Stimulated activated CD4-positive, alpha-beta T cell treated with anti-CD3 and anti-CD28 coated beads, Interleukin-4, amount 100 ng/mL, for 24 hours (primary cell): ENCODE results near the gene SLC4A1.
A peak's percentile ranks its signal among the peaks of the same experiment; 100 is the strongest.

Experiments used
- DNase-seq: peaks from one replicate; pipeline ENCODE4 v3.0.0-alpha.2; 2020

Gene SLC4A1

GRCh38 chr17:44203731-44204440 is 64.0 kb downstream of the SLC4A1 start:
- DNase-seq = peak; percentile 59

DNA sequence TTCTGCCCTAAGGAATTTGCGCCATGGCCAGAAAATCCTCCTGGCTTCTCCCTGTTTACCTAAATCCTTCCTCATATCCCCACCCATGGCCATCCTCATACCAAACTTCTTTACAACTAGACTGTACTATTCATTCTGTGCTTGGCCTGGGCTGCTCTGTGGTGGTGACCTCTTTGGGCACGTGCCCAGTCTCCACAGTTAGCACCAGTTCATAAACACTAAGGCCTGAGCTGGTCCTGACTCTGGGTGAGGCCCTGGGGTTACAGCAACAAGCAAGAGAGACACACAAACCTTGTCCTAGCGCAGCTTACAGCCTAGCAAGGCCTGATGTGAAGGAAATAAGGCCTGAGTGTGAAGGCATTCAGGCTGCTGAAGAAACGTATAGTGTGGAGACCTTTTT is 65.2 kb downstream of the SLC4A1 start:
- no peak for DNase-seq

DNA sequence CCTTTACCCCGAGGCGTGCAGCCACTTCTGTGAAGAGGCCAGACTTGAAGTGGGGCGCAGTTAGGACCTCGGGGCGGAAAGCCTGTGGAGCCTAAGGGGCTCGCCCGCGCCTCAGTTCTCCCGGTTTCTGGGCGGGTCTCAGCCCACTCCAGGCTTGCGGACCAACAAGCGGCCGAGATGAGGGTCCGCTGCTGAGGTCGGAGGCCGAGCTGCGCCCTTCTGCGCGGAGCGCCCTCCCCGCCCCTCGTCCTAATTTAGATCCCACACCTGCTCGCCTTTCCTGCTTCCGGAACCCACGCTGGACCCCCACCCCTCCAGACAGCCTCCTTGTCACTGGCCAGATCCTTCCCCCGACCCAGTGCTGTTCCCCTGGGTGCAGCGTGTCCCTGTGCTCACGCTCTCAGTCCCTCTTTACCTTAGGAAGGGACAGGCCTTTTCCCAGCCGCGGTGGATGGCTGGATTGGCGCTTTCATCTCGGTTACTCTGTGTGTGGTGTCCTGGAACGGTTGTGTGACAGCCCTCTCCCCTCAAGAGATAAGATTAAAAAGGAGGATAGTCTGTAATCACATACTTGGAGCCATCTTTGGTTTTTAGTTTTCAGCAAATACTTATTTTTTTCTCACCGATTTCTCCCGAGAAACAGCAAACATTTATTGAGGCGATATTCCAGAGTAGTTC is 67.3 kb downstream of the SLC4A1 start:
- DNase-seq = no peak

DNA sequence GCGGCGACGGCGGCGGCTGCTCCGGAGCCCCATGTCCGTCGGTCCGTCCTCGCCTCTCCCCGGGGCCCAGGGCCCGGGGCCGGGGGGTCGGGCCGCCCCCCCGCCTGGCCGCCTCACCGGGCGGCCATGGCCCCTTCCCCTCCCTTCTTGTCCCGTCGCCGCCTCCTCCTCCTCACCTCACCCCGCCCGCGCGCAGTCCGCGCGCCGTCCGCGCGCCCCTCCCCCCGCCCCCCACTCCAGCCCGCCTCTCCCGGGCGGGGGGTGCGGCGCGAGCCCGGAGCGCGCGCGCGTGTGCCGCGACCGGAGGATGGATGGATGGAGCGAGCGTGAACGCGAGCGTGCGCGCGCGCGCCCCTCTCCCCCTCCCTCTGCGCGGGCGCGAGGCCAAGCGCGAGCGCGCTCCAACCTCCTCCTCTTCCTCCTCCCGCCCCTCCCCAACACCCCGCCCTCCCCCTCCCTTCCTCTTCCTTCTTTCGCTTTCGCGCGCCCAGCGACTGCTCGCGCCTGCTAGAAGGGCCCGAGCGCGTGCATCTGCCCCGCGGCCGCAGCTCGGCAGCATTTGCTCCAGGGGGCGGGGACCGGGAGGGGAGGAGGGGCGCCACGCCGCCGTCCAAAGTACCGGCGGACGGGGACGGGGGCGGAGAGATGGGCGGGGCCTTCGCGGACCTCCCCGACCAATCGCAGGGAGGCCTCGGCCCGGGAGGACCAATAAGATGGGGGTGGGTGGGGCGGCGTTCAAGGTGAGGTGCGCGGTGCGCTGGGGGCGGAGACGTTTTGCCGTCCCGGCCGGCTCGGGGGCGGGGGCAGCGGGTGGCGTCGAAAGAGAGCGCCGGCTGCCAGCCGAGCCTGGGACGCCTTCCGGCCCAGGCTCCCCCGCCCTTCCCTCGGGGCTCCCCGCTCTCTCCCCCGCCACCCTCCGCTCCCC is 68.1 kb downstream of the SLC4A1 start, which contains the start of gene ATXN7L3:
TSS of gene ATXN7L3 (minus strand) at position 332 of the 925 bp plus-strand sequence. CDS start 1,814 bp downstream, outside the sequence.
- DNase-seq = peak; percentile 99

DNA sequence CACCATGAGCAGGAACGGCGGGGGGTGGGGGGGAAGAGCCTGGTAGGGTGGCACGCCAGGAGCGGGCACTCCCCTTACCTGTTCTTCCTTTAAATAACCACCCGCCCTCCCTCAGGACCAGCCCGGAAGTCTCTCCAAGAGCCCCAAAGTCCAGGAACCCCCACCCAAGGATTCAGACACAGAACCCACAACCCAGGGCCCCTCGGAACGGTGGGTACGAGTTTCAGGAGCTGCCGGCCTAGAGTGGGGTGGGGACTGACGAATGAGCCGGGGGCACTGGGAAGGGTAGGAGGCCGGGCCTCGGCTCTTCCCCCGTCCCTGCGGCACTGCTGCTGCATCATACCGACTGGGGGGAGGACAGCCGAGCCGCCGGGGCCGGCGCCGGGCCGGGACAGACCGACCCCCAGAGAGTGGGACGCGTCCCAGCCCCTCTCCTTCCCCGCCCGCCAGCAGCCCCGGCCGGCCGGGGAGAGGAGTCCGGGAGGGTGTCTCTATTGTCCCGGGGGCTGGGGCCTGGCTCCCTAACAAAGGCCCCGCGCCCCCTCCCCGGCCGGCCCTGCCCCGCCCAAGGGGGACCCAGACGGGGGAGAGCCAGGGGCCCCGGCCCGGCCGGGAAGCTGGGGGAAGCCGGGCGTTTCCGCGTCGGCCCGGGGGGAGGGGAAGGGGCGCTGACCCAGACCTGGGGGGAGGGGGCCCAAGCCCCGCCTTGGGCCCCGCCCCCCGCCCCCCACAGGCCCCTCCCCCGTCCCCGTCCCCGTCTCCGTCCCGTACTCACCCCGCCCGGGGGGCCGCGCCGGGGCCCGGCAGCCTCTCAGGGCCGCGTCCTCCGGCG is 69.0 kb downstream of the SLC4A1 start:
- DNase-seq = peak; percentile 49
